Activated naive CD4-positive, alpha-beta T cell treated with anti-CD3 and anti-CD28 coated beads, Interleukin-2, amount 50 U/mL, for 72 hours (primary cell): ENCODE data around the gene NAB1. TPM values are rescaled to one million over a fixed set of nuclear protein-coding genes. Genes with fewer than 3 reads are reported as not detected.

Experiments used
- ATAC-seq, 2 donors: fragments of 150-1000 bp; cut with Tn5 transposase; 2 replicates each; pipeline ENCODE4 v1.10.0; 2021; ENCODE audit warnings: mild to moderate bottlenecking in 2 of 2, moderate library complexity in 2 of 2
- DNase-seq, 2 donors: peaks; one replicate each; pipeline ENCODE4 v3.0.0; 2021 to 2022; ENCODE audit warnings: low spot score in 2 of 2
- H3K27ac Mint-ChIP-seq, 2 donors: one replicate each; pipeline ENCODE4 v1.8.0; 2022; ENCODE audit warnings: mild to moderate bottlenecking in 2 of 2, mixed read lengths in 2 of 2
- H3K36me3 Mint-ChIP-seq, 2 donors: one replicate each; pipeline ENCODE4 v1.8.0; 2022; ENCODE audit warnings: mixed read lengths in 2 of 2
- H3K9me3 Mint-ChIP-seq, 2 donors: one replicate each; pipeline ENCODE4 v1.8.0; 2022; ENCODE audit warnings: mixed read lengths in 2 of 2
- total RNA-seq, 2 donors: library from RNA; stranded (reverse); gene quantifications; one replicate each; pipeline ENCODE4 v1.2.3, GENCODE V29; 2022

NAB1 gene
- total RNA-seq, 2 donors from 2014 or later, result 45.2 to 63.9 TPM

DNA sequence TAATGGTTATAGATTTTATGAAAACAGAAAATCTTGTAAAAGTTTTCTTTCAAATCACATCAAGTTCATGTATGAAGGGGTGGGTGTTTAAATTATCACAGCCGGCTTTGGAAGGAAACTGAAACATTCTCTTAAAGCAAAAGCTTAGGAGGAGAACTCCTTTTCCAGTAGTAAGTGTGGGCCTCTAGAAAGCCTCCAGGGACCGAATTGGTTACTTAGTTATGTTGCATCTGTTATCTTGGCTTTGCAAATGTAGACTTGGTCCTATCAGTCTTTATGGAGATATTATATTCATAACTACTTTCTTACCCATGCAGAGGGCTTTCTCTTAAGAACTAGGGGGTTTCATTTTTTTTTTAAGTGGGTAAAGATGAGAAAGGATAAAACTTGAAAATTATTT lies 7.4 kb downstream of the NAB1 start:
- DNase-seq, result no peak
- no peak for ATAC-seq
- H3K36me3 Mint-ChIP-seq, result peaks cover 14 to 23% of the 10 kb centered on the region in 2 donors
- H3K9me3 Mint-ChIP-seq, result no peaks in the 10 kb centered on the region
- H3K27ac Mint-ChIP-seq, result no peak overlapping the region

DNA sequence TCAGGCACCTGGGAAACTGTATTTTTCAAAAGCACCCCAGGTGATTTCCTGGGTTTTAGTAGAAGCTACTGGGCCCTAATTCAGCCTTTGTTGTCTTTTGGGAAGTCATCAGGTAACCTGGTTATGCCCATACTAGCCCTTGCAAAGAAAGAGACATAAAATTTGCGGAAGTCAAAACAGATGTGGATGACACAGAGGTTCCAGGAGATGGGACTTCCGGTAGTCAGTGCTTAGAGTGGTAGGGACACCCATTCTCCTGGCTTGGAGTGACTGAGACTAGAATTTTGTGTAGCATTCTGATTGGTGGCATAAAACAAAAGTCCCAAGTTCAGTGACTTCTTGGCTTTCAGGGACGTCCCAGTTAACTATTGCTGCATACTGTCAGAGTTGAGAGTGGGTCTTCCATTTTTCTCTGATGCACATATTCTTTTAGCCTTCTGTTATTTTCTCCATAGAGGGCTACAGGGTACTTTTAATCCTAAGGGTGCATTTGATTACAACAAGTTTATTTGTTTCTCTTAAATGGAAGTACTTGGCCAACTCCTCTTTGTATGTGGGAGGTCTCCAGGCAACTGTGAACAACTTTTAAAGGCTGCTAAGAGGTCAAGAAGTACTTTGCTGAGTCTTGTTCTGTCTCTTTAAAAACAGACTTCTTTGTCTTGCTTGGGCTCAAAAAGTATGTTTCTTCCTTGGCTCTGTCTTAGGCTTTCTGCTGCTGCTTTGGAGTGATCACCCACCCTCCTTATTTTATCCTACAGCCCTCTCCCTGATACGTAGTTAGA lies 8.8 kb downstream of the NAB1 start:
- ATAC-seq (no peak), DNase-seq (no peak)
- Mint-ChIP-seq H3K36me3 (peaks cover 14 to 28% of the 10 kb centered on the region in 2 donors), H3K27ac (no peak overlapping the region), H3K9me3 (no peaks in the 10 kb centered on the region)

DNA sequence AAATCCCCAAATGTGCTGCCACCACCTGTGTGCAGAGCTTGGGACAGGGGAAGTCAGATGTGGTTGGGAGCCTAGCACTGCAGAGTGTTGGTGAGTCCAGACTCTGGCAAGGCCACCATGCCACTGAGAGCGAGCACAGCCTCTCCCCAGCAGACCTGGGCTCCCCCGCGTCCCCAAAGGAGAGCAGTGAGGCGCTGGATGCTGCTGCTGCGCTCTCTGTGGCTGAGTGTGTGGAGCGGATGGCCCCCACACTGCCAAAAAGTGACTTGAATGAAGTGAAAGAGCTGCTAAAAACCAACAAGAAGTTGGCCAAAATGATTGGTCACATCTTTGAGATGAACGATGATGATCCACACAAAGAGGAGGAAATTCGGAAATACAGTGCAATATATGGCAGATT lies 10.7 kb downstream of the NAB1 start:
- DNase-seq (no peak), ATAC-seq (no peak)
- H3K36me3 Mint-ChIP-seq, result peaks cover 14 to 39% of the 10 kb centered on the region in 2 donors
- no peaks in the 10 kb centered on the region for H3K9me3 Mint-ChIP-seq
- no peak overlapping the region for H3K27ac Mint-ChIP-seq

DNA sequence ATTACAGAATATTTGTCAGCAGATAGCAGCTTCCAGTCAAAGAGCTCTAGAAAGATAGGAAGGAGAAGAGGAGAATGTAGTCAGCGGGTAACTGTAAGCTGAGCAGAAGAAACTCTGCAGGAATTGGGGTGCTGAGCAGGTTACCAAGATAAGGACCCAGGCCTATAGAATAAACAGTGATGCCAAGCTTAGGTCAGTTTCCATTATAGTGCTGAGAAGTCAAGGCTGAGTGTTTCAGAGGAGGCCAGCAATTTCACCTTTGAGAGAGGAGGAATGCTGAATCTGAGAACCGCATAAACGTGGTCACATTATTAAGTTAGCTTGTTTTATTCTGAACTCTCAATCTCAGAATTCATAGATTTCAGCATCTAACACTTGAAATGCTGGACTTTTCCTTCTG lies 13.9 kb downstream of the NAB1 start:
- no peak for DNase-seq
- H3K9me3 Mint-ChIP-seq, result no peaks in the 10 kb centered on the region
- ATAC-seq, result no peak
- H3K36me3 Mint-ChIP-seq, result peaks cover 22 to 70% of the 10 kb centered on the region in 2 donors
- H3K27ac Mint-ChIP-seq, result no peak overlapping the region

DNA sequence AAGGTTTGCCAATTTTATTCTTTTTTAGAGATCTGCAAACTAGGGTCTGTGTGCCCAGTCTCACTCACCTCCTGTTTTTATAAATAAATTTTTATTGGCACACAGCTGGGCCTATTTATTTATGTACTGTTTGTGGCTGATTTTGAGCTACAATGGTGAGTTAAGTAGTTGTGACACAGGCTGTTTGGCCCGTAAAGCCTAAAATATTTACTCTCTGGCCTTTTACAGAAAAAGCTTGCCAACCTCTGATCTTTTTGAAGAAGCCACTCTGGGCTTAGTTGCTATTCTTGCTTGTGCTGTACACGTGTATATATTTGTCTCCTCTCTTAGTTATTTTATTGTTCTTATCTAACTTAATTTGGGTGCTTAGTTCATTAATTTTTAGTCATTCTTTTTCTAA lies 14.5 kb downstream of the NAB1 start:
- peaks cover 22 to 70% of the 10 kb centered on the region in 2 donors for H3K36me3 Mint-ChIP-seq
- no peak for ATAC-seq
- no peak for DNase-seq
- H3K27ac Mint-ChIP-seq, result no peak overlapping the region
- H3K9me3 Mint-ChIP-seq, result no peaks in the 10 kb centered on the region

DNA sequence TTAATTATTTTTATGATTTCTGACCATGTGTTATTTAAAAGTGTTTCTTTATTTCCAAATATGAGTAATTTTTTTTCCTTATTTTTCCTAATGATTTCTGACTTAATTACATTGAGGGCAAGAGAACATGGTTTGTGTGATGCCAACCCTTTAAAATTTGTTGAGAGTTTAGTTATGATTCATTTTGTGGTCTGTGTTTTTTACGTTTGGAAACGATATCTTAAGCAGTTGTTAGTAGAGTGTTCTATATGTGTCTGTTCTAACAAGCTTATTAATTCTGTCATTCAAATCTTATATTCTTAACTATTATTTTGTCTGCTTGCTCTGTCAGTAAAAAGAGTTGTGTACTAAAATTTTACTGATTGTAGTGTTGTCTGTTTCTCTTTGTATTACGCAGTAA lies 15.0 kb downstream of the NAB1 start:
- Mint-ChIP-seq H3K36me3 (peaks cover 18 to 67% of the 10 kb centered on the region in 2 donors), H3K9me3 (no peaks in the 10 kb centered on the region), H3K27ac (no peak overlapping the region)
- ATAC-seq, result peak in 1 of 2 donors; percentile 47
- no peak for DNase-seq

DNA sequence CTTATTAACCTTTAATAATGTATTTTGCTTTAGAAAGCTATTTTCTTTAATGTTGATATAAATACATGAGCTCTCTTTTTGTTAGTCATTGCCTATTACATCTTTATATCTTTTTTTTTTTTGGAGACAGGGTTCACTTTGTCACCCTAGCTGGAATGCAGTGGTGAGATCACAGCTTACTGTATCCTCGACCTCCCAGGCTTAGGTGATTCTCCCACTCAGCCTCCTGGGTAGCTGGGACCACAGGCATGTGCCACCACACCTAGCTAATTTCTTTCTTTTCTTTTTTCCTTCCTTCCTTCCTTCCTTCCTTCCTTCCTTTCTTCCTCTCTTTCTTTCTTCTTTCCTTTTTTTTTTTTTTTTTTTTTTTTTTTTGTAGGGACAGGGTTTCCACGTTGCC lies 15.4 kb downstream of the NAB1 start:
- H3K27ac Mint-ChIP-seq, result peak overlapping the region in 1 of 2 donors; percentile 77
- peaks cover 15 to 63% of the 10 kb centered on the region in 2 donors for H3K36me3 Mint-ChIP-seq
- DNase-seq (no peak), ATAC-seq (no peak)
- no peaks in the 10 kb centered on the region for H3K9me3 Mint-ChIP-seq

DNA sequence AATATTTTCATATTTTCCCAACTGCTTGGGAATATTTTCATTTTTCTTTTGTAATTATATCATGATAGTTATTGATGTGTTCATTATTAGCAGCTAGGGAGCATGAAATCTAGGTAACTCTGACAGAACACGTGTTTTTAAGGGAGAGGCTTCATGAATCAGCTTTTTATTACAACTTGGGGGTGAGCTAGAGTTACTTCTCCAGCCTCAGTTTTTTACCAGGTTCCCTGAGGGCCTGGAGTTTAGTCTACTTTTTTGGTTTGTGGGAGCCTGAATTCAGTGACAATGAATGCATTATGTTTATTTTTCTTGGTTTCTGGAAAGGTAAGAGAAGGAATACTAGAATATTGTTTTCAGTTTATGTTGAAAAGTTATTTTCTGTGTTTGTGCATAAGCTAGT lies 18.0 kb downstream of the NAB1 start:
- Mint-ChIP-seq H3K9me3 (no peaks in the 10 kb centered on the region), H3K27ac (no peak overlapping the region), H3K36me3 (peaks cover 12 to 63% of the 10 kb centered on the region in 2 donors)
- ATAC-seq (no peak), DNase-seq (no peak)

DNA sequence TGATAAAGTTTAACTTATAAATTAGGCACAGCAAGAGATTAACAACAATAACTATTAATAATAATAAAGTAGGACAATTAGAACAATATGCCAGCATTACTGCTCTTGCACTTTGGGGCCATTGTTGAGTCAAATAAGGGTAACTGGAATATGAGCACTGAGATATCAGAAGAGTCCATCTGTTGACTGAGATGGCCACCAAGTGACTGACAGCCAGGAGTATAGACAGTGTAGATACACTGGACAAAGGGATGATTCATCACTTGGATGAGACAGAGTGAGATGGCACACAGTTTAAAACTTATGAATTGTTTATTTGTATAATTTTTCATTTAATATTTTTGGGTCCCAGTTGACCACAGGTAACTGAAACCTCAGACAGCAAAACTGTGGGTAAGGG lies 20.0 kb downstream of the NAB1 start:
- H3K9me3 Mint-ChIP-seq, result no peaks in the 10 kb centered on the region
- H3K27ac Mint-ChIP-seq, result no peak overlapping the region
- H3K36me3 Mint-ChIP-seq, result peaks cover 12 to 67% of the 10 kb centered on the region in 2 donors
- DNase-seq, result no peak
- no peak for ATAC-seq

DNA sequence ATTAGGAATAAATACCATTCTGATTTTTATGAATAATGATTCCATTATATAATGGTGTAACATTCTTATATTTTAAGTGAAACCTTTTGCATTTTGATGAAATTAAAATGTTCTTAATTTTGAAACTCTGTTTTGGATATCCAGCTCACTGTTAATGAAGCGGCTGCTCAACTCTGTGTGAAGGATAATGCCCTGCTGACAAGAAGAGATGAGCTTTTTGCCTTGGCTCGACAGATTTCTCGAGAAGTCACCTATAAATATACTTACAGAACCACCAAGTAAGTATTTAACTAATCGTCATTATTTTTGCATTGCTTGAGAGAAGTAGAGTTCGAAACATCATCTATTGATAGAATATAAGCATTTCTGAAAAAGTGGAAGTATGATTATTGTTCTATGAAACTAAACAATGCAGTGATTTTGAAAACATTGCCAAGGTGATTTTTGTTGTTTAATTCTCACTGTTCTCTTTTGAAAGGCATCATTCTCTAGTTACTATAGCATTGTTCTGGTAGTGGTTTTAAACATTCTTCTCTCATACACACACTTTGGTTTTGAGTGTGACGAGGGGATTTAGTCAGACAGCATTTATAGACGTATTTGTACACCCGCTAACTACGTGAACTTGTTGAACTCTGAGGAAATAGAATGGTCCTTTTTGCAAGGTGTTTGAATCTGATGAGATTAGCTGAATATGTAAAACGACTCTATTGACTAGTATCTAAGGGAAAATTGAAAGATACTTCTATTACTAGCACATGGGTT lies 21.5 kb downstream of the NAB1 start:
- Mint-ChIP-seq H3K36me3 (peaks cover 9 to 67% of the 10 kb centered on the region in 2 donors), H3K27ac (no peak overlapping the region), H3K9me3 (no peaks in the 10 kb centered on the region)
- peak in 1 of 2 donors; percentile 85 for ATAC-seq
- DNase-seq, result no peak

DNA sequence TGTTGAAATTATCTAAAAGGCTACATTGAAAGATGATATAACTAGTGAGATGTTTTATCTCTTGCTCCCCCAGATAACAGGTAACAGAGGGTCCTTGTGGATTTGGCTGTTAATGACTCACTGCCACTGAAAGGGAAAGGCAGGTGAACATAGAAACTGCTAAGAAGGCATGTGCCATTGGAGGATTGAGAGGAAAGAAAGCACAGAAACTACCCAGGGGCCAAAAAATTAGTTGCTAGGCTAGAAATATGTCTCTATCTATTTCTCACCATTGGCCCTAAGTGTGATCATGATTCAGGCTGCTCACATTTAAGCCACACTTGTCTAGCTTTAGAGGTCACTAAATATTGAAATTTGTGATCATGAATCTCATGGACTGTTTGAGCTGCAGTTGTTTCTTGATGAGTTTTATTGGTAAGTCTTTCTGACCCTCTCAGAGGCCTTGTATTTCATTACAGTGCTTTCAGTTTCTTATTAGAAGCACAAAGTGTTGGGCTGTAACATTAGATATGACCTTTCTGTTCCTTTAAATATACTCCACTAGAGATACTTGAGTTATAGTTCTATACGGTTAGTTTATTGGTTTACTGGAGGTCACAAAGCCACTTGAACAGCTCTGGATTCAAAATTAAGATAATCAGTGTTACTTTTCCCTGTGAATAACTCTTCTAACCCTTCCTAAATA lies 26.2 kb downstream of the NAB1 start:
- no peak for ATAC-seq
- H3K36me3 Mint-ChIP-seq, result peaks cover 16 to 63% of the 10 kb centered on the region in 2 donors

DNA sequence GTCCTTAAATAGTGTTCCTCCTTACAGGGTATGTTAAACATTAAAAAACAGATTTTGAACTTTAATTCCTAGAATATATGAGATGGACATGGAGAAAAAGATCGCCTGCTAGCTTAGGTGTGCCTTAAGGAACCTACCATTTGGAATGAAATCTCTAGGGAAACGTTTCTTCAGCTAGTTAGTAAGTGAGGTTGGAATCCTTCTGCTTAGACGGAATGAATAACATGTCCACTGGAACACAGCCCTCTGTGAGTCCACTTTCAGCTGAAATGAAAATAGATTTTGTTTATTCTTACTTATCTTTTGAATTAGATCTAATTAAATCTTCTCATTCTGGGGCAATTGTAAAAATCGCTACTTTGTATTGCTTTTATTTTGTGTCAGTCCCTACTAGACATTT lies 28.4 kb downstream of the NAB1 start:
- Mint-ChIP-seq H3K36me3 (peaks cover 20 to 54% of the 10 kb centered on the region in 2 donors), H3K9me3 (no peaks in the 10 kb centered on the region), H3K27ac (peak overlapping the region; percentile 32 to 94)
- ATAC-seq (no peak), DNase-seq (no peak)

More for the DNA sequence above, 26.2 kb downstream of the NAB1 start:
- DNase-seq, result no peak
- Mint-ChIP-seq H3K9me3 (no peaks in the 10 kb centered on the region), H3K27ac (peak overlapping the region; percentile 67 to 81)

DNA sequence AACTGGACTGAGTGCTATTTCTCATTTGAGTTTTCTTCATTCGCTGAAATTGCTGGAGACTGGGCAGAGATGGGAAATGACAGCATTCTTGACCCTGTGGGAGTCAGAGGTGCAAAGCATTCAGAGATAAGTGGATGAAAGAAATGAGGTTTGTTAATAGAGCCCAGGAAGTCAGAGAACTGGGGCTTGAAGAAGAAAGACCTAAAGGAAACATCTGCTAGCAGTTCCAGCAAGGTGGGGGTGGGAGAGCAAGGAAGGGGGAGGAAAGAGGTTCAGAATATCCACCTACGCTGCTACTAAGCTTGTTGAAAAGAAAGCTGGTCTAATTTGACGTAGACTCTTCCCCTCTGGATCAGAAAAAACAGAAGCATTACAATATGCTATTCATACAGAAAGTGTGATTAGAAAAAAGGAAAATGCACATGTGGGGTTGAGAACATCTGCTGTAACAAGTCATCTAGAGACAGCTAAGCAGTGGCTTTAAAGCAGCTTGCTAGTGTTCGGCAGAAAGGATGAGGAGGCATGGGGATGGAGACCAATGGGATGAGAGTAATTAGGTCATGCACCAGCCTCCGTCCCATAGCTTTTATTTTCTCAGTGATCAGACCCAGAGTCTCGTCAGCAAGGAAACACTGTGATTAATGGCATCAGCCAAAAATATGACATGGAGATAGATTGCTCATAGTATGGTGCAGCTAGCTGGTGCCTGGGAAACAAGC lies 29.7 kb downstream of the NAB1 start:
- H3K36me3 Mint-ChIP-seq, result peaks cover 20 to 44% of the 10 kb centered on the region in 2 donors

DNA sequence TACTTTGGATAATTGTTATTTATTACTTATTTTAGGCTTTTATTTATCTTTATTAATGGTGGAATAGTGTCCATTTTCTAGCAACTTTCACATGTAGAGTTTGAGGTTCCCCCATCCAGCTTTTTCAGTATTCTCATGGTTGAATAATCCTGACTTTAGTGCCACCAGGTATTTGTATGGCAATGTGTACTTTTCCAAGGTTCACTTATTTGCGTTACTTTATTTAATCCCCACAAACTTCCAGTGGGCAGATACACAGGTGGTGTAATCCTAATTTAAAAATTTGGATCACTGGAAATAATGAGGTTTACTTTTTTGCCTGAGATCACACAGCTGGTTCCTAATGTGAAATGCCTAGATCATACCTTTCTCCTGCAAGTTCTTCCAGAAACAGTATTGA lies 30.5 kb downstream of the NAB1 start:
- ATAC-seq, result no peak
- H3K27ac Mint-ChIP-seq, result peak overlapping the region; percentile 94 to 98
- H3K9me3 Mint-ChIP-seq, result no peaks in the 10 kb centered on the region
- peaks cover 20 to 39% of the 10 kb centered on the region in 2 donors for H3K36me3 Mint-ChIP-seq
- DNase-seq, result no peak

More for the DNA sequence above, 29.7 kb downstream of the NAB1 start:
- ATAC-seq (peak; percentile 94 to 96), DNase-seq (peak; percentile 58 to 60)
- Mint-ChIP-seq H3K9me3 (no peaks in the 10 kb centered on the region), H3K27ac (peak overlapping the region; percentile 94 to 98)

DNA sequence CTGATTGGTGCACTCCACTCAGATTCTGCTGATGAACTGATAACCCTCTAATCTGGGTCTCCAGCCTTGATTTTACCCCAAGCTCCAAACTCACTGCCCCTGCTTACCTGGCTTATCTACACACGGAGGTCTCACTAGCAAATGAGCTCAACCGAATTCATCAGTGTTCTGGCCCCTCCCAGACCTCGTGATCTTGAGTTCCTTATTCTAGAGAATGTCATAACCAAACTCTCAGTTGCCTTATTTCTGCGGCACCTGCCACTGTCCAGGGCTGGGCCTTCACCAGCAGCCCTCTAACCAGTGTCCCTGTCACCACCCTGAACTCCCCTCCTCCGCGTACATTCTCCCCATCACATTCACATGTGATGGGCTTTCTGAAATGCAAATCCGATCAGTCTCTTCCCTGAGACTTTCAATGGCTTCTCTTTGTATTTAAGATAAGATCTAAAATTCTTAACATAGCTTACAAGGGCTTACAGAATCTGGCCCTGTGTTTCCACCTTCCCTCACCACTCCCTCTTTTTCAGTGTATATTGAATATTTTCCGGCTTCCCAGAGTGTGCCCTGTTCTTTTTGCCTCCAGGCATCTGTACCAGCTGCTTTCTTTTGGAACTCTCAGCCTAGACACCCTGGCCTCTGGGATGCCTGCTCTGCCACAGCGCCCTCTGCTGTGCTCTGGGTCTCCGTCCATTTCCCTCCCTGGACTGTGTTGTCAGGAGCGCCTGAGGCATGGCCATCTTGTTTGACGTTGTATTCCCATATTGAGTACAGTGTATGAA lies 31.1 kb downstream of the NAB1 start:
- peak overlapping the region; percentile 94 to 98 for H3K27ac Mint-ChIP-seq
- H3K9me3 Mint-ChIP-seq, result no peaks in the 10 kb centered on the region
- DNase-seq (peak; percentile 53 to 59), ATAC-seq (peak in 1 of 2 donors; percentile 18)
- peaks cover 20 to 37% of the 10 kb centered on the region in 2 donors for H3K36me3 Mint-ChIP-seq

DNA sequence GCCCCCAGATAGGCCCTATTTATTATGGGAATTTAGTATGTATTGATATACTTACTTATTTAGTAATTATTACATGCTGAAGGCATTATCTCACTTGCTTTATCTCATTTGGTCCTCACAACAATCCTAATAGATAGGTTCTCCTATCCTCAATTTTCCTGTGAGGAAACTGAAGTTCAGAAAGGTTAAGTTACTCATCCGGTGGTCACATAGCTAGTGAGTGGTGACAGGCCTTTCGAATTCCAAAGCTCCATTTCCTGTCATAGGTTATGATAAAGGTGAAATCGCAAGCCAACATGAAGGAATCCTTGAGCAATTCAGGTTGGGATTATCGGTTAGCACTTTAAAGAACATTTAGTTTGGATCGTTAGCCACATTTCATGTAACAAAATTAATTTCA lies 33.3 kb downstream of the NAB1 start:
- DNase-seq (no peak), ATAC-seq (no peak)
- Mint-ChIP-seq H3K9me3 (no peaks in the 10 kb centered on the region), H3K36me3 (peaks cover 11 to 35% of the 10 kb centered on the region in 2 donors), H3K27ac (no peak overlapping the region)
